ENCODE measurements around the gene RSPH1.

DNA sequence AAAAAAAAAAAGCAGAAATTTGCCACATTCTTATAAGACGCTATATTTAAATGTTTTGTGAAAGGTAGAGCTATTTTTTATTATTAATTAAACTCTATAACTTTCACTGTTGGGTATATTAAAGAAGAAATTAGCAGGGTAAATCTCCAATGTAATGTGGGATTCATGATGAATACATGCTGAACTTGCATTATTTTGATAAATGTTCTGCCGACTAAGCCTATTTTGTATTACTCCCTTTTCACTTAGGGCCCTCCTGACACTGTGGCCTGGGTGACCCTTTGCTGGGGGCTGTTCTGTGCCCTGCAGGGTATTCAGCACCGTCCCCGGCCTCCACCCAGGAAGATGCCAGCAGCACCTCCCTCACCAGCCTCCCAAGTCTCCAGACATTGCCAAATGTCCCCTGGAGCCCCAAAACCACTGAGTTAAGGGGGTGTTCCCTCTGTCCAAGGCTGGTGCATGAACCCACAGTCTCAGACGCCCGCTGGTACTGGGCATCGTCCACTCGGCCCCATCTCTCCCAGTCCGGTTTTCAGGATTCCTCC, 22.5 kb downstream of the RSPH1 start:
- TF ChIP-seq, protein P1, sequence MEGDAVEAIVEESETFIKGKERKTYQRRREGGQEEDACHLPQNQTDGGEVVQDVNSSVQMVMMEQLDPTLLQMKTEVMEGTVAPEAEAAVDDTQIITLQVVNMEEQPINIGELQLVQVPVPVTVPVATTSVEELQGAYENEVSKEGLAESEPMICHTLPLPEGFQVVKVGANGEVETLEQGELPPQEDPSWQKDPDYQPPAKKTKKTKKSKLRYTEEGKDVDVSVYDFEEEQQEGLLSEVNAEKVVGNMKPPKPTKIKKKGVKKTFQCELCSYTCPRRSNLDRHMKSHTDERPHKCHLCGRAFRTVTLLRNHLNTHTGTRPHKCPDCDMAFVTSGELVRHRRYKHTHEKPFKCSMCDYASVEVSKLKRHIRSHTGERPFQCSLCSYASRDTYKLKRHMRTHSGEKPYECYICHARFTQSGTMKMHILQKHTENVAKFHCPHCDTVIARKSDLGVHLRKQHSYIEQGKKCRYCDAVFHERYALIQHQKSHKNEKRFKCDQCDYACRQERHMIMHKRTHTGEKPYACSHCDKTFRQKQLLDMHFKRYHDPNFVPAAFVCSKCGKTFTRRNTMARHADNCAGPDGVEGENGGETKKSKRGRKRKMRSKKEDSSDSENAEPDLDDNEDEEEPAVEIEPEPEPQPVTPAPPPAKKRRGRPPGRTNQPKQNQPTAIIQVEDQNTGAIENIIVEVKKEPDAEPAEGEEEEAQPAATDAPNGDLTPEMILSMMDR (IDR thresholded peaks at IDR 0.05; ENCODE audit: low read depth, low read length, missing input control), result no peak
- TF ChIP-seq, protein P2, sequence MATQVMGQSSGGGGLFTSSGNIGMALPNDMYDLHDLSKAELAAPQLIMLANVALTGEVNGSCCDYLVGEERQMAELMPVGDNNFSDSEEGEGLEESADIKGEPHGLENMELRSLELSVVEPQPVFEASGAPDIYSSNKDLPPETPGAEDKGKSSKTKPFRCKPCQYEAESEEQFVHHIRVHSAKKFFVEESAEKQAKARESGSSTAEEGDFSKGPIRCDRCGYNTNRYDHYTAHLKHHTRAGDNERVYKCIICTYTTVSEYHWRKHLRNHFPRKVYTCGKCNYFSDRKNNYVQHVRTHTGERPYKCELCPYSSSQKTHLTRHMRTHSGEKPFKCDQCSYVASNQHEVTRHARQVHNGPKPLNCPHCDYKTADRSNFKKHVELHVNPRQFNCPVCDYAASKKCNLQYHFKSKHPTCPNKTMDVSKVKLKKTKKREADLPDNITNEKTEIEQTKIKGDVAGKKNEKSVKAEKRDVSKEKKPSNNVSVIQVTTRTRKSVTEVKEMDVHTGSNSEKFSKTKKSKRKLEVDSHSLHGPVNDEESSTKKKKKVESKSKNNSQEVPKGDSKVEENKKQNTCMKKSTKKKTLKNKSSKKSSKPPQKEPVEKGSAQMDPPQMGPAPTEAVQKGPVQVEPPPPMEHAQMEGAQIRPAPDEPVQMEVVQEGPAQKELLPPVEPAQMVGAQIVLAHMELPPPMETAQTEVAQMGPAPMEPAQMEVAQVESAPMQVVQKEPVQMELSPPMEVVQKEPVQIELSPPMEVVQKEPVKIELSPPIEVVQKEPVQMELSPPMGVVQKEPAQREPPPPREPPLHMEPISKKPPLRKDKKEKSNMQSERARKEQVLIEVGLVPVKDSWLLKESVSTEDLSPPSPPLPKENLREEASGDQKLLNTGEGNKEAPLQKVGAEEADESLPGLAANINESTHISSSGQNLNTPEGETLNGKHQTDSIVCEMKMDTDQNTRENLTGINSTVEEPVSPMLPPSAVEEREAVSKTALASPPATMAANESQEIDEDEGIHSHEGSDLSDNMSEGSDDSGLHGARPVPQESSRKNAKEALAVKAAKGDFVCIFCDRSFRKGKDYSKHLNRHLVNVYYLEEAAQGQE (IDR thresholded peaks at IDR 0.05), result no peak
- TF ChIP-seq HNF4G (IDR thresholded peaks at IDR 0.05), result no peak
- TF ChIP-seq SP1 (IDR thresholded peaks at IDR 0.05), result no peak
- TF ChIP-seq RXRA (IDR thresholded peaks at IDR 0.05), result no peak
- TF ChIP-seq, protein P3, sequence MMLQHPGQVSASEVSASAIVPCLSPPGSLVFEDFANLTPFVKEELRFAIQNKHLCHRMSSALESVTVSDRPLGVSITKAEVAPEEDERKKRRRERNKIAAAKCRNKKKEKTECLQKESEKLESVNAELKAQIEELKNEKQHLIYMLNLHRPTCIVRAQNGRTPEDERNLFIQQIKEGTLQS (IDR thresholded peaks at IDR 0.05), result no peak
- TF ChIP-seq, protein P4, sequence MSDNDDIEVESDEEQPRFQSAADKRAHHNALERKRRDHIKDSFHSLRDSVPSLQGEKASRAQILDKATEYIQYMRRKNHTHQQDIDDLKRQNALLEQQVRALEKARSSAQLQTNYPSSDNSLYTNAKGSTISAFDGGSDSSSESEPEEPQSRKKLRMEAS (IDR thresholded peaks at IDR 0.05), result no peak
- no peak for TF ChIP-seq GABPA (IDR thresholded peaks at IDR 0.05 in 1 of 2, conservative IDR thresholded peaks at IDR 0.05 in 1 of 2)
- TF ChIP-seq TAF1 (conservative IDR thresholded peaks at IDR 0.05), result no peak
- no peak for TF ChIP-seq YY1 (IDR thresholded peaks at IDR 0.05)
- no peak for TF ChIP-seq JUND (IDR thresholded peaks at IDR 0.05)
- TF ChIP-seq EGR1 (IDR thresholded peaks at IDR 0.05; ENCODE audit: low read depth in 2 of 2), result no peak
- TF ChIP-seq HNF4A (conservative IDR thresholded peaks at IDR 0.05), result no peak
- TF ChIP-seq, protein P5, sequence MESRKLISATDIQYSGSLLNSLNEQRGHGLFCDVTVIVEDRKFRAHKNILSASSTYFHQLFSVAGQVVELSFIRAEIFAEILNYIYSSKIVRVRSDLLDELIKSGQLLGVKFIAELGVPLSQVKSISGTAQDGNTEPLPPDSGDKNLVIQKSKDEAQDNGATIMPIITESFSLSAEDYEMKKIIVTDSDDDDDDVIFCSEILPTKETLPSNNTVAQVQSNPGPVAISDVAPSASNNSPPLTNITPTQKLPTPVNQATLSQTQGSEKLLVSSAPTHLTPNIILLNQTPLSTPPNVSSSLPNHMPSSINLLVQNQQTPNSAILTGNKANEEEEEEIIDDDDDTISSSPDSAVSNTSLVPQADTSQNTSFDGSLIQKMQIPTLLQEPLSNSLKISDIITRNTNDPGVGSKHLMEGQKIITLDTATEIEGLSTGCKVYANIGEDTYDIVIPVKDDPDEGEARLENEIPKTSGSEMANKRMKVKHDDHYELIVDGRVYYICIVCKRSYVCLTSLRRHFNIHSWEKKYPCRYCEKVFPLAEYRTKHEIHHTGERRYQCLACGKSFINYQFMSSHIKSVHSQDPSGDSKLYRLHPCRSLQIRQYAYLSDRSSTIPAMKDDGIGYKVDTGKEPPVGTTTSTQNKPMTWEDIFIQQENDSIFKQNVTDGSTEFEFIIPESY (IDR thresholded peaks at IDR 0.05), result no peak
